HepG2 (cell line): Measurements from ENCODE around the gene VPREB3. TPM values are rescaled to one million over a fixed set of nuclear protein-coding genes. Genes with fewer than 3 reads are reported as not detected.
A peak's percentile ranks its signal among the peaks of the same experiment; 100 is the strongest.

Experiments used
- AGO2 ChIP-seq: fragments of 200-400 bp; formaldehyde crosslinking; optimal IDR thresholded peaks from 2 replicates; pipeline ENCODE3; 2017; ENCODE audit warnings: mild to moderate bottlenecking, low read depth, low read length, moderate library complexity
- CBX5 ChIP-seq: sonication (generic); formaldehyde crosslinking; IDR thresholded peaks from 2 replicates; pipeline ENCODE4 v1.4.0; 2020; ENCODE audit warnings: missing genetic modification reagents, borderline replicate concordance
- GZF1 ChIP-seq: sonication (generic); formaldehyde crosslinking; IDR thresholded peaks from 2 replicates; pipeline ENCODE4 v1.5.1; 2020; ENCODE audit warnings: mild to moderate bottlenecking, missing genetic modification reagents
- IKZF4 ChIP-seq: sonication (generic); formaldehyde crosslinking; IDR thresholded peaks from 2 replicates; pipeline ENCODE4 v1.5.1; 2020; ENCODE audit warnings: borderline replicate concordance, mild to moderate bottlenecking, low read depth, missing genetic modification reagents; ENCODE audit errors: not compliant biosample characterization
- KAT8 ChIP-seq: IDR thresholded peaks from 2 replicates; pipeline ENCODE4 v1.6.1; 2016; ENCODE audit warnings: missing genetic modification reagents, missing compliant biosample characterization
- MAZ ChIP-seq, 2 experiments: sonication (generic) in 1 of 2; formaldehyde crosslinking in 1 of 2; IDR thresholded peaks; 2 replicates each; pipeline versions ENCODE4 v1.5.0 to v1.6.1; 2012 to 2020; ENCODE audit warnings: low read depth in 2 of 2, mild to moderate bottlenecking in 2 of 2, borderline replicate concordance in 1 of 2, improper control_type of control experiment in 1 of 2, low read length in 1 of 2, missing genetic modification reagents in 1 of 2, moderate library complexity in 1 of 2
- MEIS1 ChIP-seq: sonication (generic); formaldehyde crosslinking; IDR thresholded peaks from 2 replicates; pipeline ENCODE4 v1.9.0; 2021; ENCODE audit warnings: mild to moderate bottlenecking, missing genetic modification reagents, moderate library complexity, borderline replicate concordance
- NONO ChIP-seq, 2 experiments: fragments of 450-650 bp in 1 of 2; sonication (generic) in 1 of 2; formaldehyde crosslinking in 1 of 2; IDR thresholded peaks in 1 of 2; conservative IDR thresholded peaks in 1 of 2; 2 replicates each; pipeline versions ENCODE4 v1.6.1 to v1.8.0; 2017 to 2022; ENCODE audit warnings: mild to moderate bottlenecking in 1 of 2, missing genetic modification reagents in 1 of 2, moderate library complexity in 1 of 2
- PAF1 ChIP-seq: IDR thresholded peaks from 2 replicates; pipeline ENCODE4 v1.6.1; 2016; ENCODE audit warnings: missing genetic modification reagents, missing compliant biosample characterization
- RFX5 ChIP-seq: IDR thresholded peaks from 2 replicates; pipeline ENCODE4 v1.6.1; 2011; ENCODE audit warnings: low read depth, low read length, improper control_type of control experiment
- SAP130 ChIP-seq: IDR thresholded peaks from 2 replicates; pipeline ENCODE4 v1.6.1; 2016; ENCODE audit warnings: low read depth
- SRF ChIP-seq: IDR thresholded peaks from 2 replicates; pipeline ENCODE4 v1.6.1; 2011; ENCODE audit warnings: mild to moderate bottlenecking, low read depth, low read length, moderate library complexity
- TERF1 ChIP-seq: sonication (generic); formaldehyde crosslinking; IDR thresholded peaks from 2 replicates; pipeline ENCODE4 v1.8.0; 2022; ENCODE audit warnings: mild to moderate bottlenecking, missing genetic modification reagents, moderate library complexity
- ZNF17 ChIP-seq: sonication (generic); formaldehyde crosslinking; IDR thresholded peaks from 2 replicates; pipeline ENCODE4 v1.5.0; 2020; ENCODE audit warnings: mild to moderate bottlenecking, missing genetic modification reagents
- ZNF660 ChIP-seq: sonication (generic); formaldehyde crosslinking; IDR thresholded peaks from 2 replicates; pipeline ENCODE4 v1.5.1; 2020; ENCODE audit warnings: mild to moderate bottlenecking, low read depth, missing genetic modification reagents, borderline replicate concordance
- ZSCAN9 ChIP-seq: IDR thresholded peaks from 2 replicates; pipeline ENCODE4 v1.6.1; 2016; ENCODE audit warnings: borderline replicate concordance
- polyA plus RNA-seq, 8 experiments: library from polyadenylated mRNA; depleted of rRNA in 3 of 8; stranded (reverse) in 7 of 8; unstranded in 1 of 8; fragments of >200 nt; fragmentation: Illumina TruSeq in 4 of 8; extraction: Trizol in 4 of 8; gene quantifications; 2 replicates each; pipeline versions ENCODE4 v1.2.1 to v1.2.3, GENCODE V29; 2011 to 2016; ENCODE audit warnings: low read depth in 4 of 8, missing spikeins in 1 of 8, mixed read lengths in 1 of 8; ENCODE audit not compliant: insufficient read depth in 1 of 8
- total RNA-seq, 5 experiments: library from RNA; depleted of rRNA; stranded (reverse); fragments of >200 nt; fragmentation: Illumina TruSeq; extraction: Trizol; gene quantifications; 2 replicates each; pipeline ENCODE4 v1.2.3, GENCODE V29; 2016; ENCODE audit warnings: low read depth in 1 of 5
- TF ChIP-seq, protein P1 (sequence below): IDR thresholded peaks from 2 replicates; pipeline ENCODE4 v1.6.1; 2018; ENCODE audit warnings: missing genetic modification reagents

The VPREB3 gene
- total and polyA plus RNA-seq, 2 of the 13 experiments (the other 11 are each of a cell fraction or from before 2014, with no cell fraction given): 0.22 TPM; not detected in 1

DNA sequence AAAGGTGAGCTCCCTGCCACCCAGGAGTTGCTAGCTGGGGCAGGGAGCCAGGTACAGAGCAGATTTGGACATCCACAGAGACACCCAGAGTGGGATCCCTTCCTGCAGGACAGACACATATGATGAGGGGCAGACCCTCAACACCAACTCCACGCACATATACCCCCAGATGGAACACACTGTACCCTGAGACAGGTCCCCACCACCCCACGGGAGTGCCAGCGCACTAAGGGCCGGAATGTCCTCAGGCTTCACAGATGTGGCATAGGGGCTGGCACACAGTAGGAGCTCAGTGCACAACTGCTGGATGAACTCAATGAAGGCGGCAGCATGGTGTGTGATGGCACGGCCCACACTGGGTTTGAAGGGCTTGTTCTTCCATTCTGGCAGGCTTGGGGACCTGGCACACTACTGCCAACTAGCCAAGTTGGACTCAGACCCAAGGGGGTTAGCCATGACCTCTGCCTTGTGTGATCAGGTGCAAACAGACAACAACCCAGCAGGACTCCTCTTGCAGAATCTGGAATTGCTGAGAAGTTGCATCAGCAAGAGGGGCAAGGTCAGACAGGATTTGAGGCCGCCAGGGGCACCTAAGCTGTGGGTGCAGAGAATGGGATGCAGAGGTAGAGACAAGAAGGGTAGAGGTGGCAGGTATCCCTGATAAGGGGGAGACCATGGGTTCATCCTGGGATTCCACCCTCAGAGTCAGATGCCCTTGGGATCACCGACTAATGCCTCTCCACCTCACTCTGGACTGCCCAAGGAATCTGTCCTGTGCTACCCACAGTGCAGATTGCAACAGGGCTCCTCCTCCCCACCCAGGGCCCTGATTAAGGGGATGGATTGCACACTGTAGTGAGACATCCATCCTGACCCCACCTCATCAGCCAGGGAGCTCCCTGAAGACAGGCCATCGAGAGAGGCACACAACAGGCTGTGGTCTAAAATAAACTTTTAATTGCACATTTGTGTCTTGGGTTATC, 11.0 kb upstream of the VPREB3 start (continued):
- TF ChIP-seq AGO2: peak; percentile 7
- no peak for TF ChIP-seq MEIS1 (CRISPR knock-in tag)
- no peak for TF ChIP-seq RFX5
- no peak; the same call in 1 of the 2 replicates for TF ChIP-seq KAT8 (CRISPR knock-in tag)
- 0 out of 2 replicates have a peak, but pooled peaks have one; percentile 77 for TF ChIP-seq PAF1
- TF ChIP-seq IKZF4 (CRISPR knock-in tag): no peak
- no peak for TF ChIP-seq NONO (IDR thresholded peaks at IDR 0.05)
- 0 out of 2 replicates have a peak, but pooled peaks have one; percentile 43 for TF ChIP-seq NONO (CRISPR knock-in tag; conservative IDR thresholded peaks at IDR 0.05)
- no peak for TF ChIP-seq ZNF660 (CRISPR knock-in tag)
- TF ChIP-seq ZNF17 (CRISPR knock-in tag): no peak
- TF ChIP-seq, protein P1, sequence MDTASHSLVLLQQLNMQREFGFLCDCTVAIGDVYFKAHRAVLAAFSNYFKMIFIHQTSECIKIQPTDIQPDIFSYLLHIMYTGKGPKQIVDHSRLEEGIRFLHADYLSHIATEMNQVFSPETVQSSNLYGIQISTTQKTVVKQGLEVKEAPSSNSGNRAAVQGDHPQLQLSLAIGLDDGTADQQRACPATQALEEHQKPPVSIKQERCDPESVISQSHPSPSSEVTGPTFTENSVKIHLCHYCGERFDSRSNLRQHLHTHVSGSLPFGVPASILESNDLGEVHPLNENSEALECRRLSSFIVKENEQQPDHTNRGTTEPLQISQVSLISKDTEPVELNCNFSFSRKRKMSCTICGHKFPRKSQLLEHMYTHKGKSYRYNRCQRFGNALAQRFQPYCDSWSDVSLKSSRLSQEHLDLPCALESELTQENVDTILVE: 0 out of 2 replicates have a peak, but pooled peaks have one; percentile 45
- TF ChIP-seq ZSCAN9 (CRISPR knock-in tag): 0 out of 2 replicates have a peak, but pooled peaks have one; percentile 15
- no peak for TF ChIP-seq TERF1 (CRISPR knock-in tag)
- peak; percentile 29; the same call in 1 of the 2 replicates for TF ChIP-seq SAP130 (CRISPR knock-in tag)
- TF ChIP-seq SRF: no peak
- TF ChIP-seq CBX5 (CRISPR knock-in tag): peak; percentile 50; the same call in 1 of the 2 replicates
- TF ChIP-seq GZF1: no peak
- no peak for TF ChIP-seq MAZ (IDR thresholded peaks at IDR 0.05; ENCODE audit: borderline replicate concordance, low read depth, low read length)
- TF ChIP-seq MAZ (CRISPR knock-in tag; IDR thresholded peaks at IDR 0.05; ENCODE audit: low read depth): peak; percentile 82
